HepG2 (cell line): ENCODE data around the gene NEGR1.

ENCODE experiments used
- CHD4 ChIP-seq: fragments of 200-600 bp; sonication (generic); IDR thresholded peaks from 2 replicates; pipeline ENCODE4 v1.7.0; 2017; ENCODE audit warnings: mild to moderate bottlenecking, low read length, borderline replicate concordance
- CTCF ChIP-seq: sonication (generic); formaldehyde crosslinking; IDR thresholded peaks from 2 replicates; pipeline ENCODE4 v1.5.0; 2020; ENCODE audit warnings: mild to moderate bottlenecking, missing genetic modification reagents, moderate library complexity
- DPF2 ChIP-seq: sonication (generic); formaldehyde crosslinking; IDR thresholded peaks from 2 replicates; pipeline ENCODE4 v1.4.0; 2020; ENCODE audit warnings: mild to moderate bottlenecking, low read depth, missing genetic modification reagents, borderline replicate concordance
- FOXA3 ChIP-seq: IDR thresholded peaks from 2 replicates; pipeline ENCODE4 v1.6.1; 2016; ENCODE audit warnings: missing genetic modification reagents, missing compliant biosample characterization
- FOXK2 ChIP-seq: fragments of 450-650 bp; IDR thresholded peaks from 2 replicates; pipeline ENCODE4 v1.6.1; 2016
- JUN ChIP-seq: sonication (generic); formaldehyde crosslinking; IDR thresholded peaks from 2 replicates; pipeline ENCODE4 v1.4.0; 2020; ENCODE audit warnings: mild to moderate bottlenecking, missing genetic modification reagents
- MXD3 ChIP-seq: IDR thresholded peaks from 2 replicates; pipeline ENCODE4 v1.6.1; 2016; ENCODE audit warnings: mild to moderate bottlenecking, missing biosample characterization, missing genetic modification reagents
- NCOR1 ChIP-seq: fragments of 200-600 bp; sonication (generic); IDR thresholded peaks from 2 replicates; pipeline ENCODE4 v1.7.0; 2017; ENCODE audit warnings: antibody characterized with exemption, low read length, borderline replicate concordance
- PRDM10 ChIP-seq: sonication (generic); formaldehyde crosslinking; IDR thresholded peaks from 2 replicates; pipeline ENCODE4 v1.4.0; 2020; ENCODE audit warnings: low read depth, missing genetic modification reagents
- ZNF280B ChIP-seq: sonication (generic); formaldehyde crosslinking; IDR thresholded peaks from 2 replicates; pipeline ENCODE4 v1.5.0; 2020; ENCODE audit warnings: missing genetic modification reagents, mild to moderate bottlenecking, borderline replicate concordance
- ZNF841 ChIP-seq: sonication (generic); formaldehyde crosslinking; IDR thresholded peaks from 2 replicates; pipeline ENCODE4 v1.8.1; 2023; ENCODE audit warnings: missing genetic modification reagents, borderline replicate concordance

GRCh38 chr1:71994646-71995045, 287.7 kb downstream of the NEGR1 start:
- TF ChIP-seq PRDM10 (CRISPR knock-in tag), result no peak
- TF ChIP-seq CTCF (CRISPR knock-in tag), result no peak
- TF ChIP-seq JUN (CRISPR knock-in tag), result no peak
- TF ChIP-seq DPF2 (CRISPR knock-in tag), result no peak
- no peak for TF ChIP-seq NCOR1
- no peak for TF ChIP-seq ZNF280B
- no peak for TF ChIP-seq MXD3 (CRISPR knock-in tag)
- TF ChIP-seq CHD4, result no peak
- no peak for TF ChIP-seq ZNF841 (CRISPR knock-in tag)
- TF ChIP-seq FOXK2, result no peak
- TF ChIP-seq FOXA3, result no peak
